A375 (cell line): ENCODE results near the gene WNT5B. TPM values are rescaled to one million over a fixed set of nuclear protein-coding genes. Genes with fewer than 3 reads are reported as not detected.

Experiments used
- small RNA-seq: library from RNA; depleted of rRNA; stranded (forward); fragments of <200 nt; gene quantifications from one replicate; pipeline ENCODE3, GENCODE V24; 2014
- total RNA-seq: library from RNA; depleted of rRNA; stranded (reverse); fragments of >200 nt; shearing (Covaris generic); gene quantifications from 2 replicates; pipeline ENCODE4 v1.2.3, GENCODE V29; 2014; rRNA removed

Gene WNT5B
- 0.64 and 1.2 TPM in 2 replicates for total RNA-seq

GRCh38 chr12:1628666-1629337, at the start of gene WNT5B:
TSS of gene WNT5B (plus strand) at chr12:1629231. CDS start at chr12:1631355, 2,124 bp downstream.

GRCh38 chr12:1594261-1595025, 34.6 kb upstream of the WNT5B start, which contains the start of gene FBXL14:
TSS of gene FBXL14 (minus strand) at chr12:1594581. CDS start at chr12:1594066, 515 bp downstream.

DNA sequence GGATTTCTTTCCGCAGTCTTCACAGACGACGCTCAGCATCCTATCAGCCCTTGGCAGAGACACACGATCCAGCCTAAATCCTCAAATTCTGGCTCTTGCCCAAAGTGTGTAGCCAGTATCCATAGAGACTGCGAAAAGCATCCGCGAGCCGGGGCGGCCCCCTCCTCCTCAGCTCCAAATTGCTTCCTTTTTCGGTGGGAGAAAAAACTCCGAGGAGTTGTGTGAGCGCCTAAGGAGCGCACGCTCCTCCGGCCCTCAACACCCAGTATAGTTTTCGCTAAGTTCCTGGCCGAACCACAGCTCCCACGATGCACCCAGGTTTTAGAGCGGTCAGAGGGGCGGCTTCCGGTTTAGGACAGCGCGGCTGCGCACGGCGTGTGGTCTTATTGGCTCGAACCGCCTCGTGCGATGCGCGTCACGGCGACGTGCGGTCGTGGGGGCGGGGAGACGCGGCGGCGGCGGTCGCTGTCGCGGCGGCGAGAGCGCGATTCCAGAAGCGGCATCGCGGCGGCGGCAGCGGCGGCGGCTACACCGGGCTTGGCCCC, 61.6 kb downstream of the WNT5B start, which contains the start of gene ADIPOR2:
TSS of gene ADIPOR2 (plus strand) at position 493 of the 545 bp plus-strand sequence. CDS start 63,274 bp downstream, outside the sequence.

Small RNAs within 50 kb of the gene (small RNA-seq; reads per million reads assigned to genes)
- gene MIR3649, result not detected

Other genes starting within 250 kb of the WNT5B start
- 18.3 and 22.2 TPM in 2 replicates for gene FBXL14, start 34.6 kb upstream of the WNT5B start, total RNA-seq
- 31.3 and 36.4 TPM in 2 replicates for gene ADIPOR2, start 61.8 kb downstream of the WNT5B start, total RNA-seq
- not detected in 2 replicates for gene LRTM2, start 191.3 kb downstream of the WNT5B start, total RNA-seq